GM12892 (cell line): ENCODE results near the gene PLCH1.

Source experiments
- POLR2A ChIP-seq: IDR thresholded peaks from 2 replicates; pipeline ENCODE4 v1.6.1; 2011; ENCODE audit warnings: low read depth, low read length, control low read depth
- POLR2AphosphoS5 ChIP-seq: IDR thresholded peaks from 2 replicates; pipeline ENCODE4 v1.6.1; 2011; ENCODE audit warnings: low read depth, low read length, control low read depth
- TAF1 ChIP-seq: IDR thresholded peaks from 2 replicates; pipeline ENCODE4 v1.6.1; 2011; ENCODE audit warnings: low read depth, mild to moderate bottlenecking, control low read depth, low read length, borderline replicate concordance

DNA sequence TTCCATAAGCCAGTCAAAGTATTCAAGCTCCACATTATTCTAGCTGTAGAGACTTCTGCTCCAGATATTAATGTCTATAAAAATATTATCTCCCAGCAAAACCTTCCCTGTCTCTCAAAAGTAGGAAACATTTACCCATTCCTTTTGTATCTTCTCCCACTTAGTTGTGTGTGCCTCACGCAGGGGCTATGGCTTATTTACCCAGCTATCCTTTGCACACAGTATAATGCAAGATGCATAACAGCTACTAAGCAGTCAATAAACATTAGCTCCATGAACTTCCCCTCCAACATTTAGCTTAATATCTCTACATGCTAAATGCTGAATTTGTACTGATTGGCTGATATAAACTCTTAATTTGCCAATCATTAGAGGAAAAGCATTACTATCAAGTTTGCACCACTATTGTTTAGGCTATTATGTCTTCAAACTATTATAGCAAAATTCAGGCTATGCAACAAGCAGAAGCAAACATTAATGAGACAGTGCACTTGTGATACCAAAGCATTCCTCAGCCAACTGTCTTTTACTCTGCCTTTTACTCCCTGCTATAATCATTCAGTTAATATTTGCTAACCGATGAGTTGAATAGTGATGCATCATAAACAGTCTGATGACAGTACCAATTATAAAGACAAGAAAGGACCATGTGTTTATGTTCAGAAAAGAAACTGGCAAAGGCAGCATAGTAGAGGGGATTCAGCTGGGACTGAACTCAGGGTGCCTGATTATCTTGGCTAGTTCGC lies 81.2 kb downstream of the PLCH1 start:
- TF ChIP-seq POLR2AphosphoS5, result no peak
- no peak for TF ChIP-seq POLR2A
- TF ChIP-seq TAF1, result no peak
